NOMO-1 (cell line): ENCODE data around the gene UBLCP1.
A peak's percentile ranks its signal among the peaks of the same experiment; 100 is the strongest.
"Not testable (repeated sequence)": the region's sequence is repeated elsewhere in the genome, so short reads cannot be mapped to it uniquely, and the experiment has no call there.

Experiments used
- DNase-seq, 2 experiments: peaks; one replicate each; lab custom pipeline; 2025; ENCODE audit not compliant: unreplicated experiment in 2 of 2; lab: John Stamatoyannopoulos, UW

The UBLCP1 gene

GRCh38 chr5:159262859-159263568 is at the start of gene UBLCP1:
Gene UBLCP1, plus strand, starts transcription at chr5:159263290. Its CDS starts 5,626 bp downstream, at chr5:159268916.
- peak; percentile 79 to 88 for DNase-seq

GRCh38 chr5:159214486-159215271 is 48.4 kb upstream of the UBLCP1 start:
- no peak for DNase-seq

GRCh38 chr5:159215886-159216285 is 47.2 kb upstream of the UBLCP1 start:
- DNase-seq = no peak

GRCh38 chr5:159216454-159216853 is 46.6 kb upstream of the UBLCP1 start:
- DNase-seq = peak in 1 of 2 experiments; percentile 8

- DNase-seq = no peak
Measured at GRCh38 chr5:159217236-159217635, 45.9 kb upstream of the UBLCP1 start.

DNA sequence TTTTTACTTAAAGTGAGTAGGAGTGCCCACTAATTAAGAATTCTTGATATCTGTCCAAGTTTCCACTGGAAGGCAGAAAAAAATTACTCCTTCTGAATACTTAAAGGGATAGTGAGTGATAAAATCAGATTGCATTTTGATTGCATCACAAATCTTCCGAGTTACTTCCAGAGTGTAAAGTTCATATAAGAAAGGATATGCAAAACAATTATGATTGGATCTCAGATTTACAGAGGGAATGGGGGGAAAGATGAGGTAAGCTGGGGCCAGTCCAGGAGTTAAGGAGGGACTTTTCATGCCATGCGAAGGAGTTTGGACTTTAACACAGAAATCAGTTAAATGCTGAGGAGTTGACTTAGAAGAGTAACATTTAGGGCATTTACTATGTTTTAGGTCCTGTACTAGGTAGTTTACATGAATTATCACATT is 44.5 kb upstream of the UBLCP1 start:
- DNase-seq = no peak

DNA sequence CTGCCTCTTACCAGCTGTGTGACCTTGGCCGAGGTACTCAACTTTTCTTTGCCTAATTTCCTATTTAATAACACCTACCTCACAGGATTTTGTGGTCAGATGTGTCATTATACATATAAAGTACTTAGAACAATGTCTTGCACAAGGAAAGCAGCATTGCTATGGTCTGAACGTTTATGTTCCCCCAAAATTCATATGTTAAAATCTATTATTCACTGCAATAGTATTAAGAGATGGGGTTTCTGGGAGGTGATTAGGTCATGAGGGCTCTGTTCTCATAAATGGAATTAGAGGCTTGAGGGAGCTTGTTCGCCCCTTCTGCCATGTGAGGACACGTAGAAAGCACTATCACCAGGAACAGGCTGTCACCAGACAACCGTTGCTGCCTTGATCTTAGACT is 42.9 kb upstream of the UBLCP1 start:
- no peak for DNase-seq

DNA sequence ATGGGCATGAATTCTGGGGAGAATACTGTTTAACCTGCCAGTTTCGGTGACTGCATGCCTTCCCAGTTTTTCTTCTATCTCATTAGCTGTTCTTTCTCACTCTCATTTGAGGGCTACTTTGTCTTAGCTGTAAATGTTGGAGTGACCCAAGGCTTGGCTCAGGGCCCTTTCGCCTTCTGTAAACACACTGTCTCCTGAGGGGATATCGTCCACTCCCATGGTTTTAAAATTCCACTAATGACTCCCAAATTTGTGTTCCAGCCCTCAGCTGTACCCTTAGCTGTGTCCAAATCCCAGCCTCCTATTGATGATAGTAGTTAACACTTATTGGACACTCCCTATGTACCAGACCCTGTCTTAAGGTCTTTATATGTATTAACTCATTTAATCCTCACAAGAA is 39.6 kb upstream of the UBLCP1 start:
- DNase-seq = no peak

GRCh38 chr5:159224471-159224870 is 38.6 kb upstream of the UBLCP1 start:
- DNase-seq = no peak

- DNase-seq = no peak
Measured at GRCh38 chr5:159226451-159226850, 36.6 kb upstream of the UBLCP1 start.

DNA sequence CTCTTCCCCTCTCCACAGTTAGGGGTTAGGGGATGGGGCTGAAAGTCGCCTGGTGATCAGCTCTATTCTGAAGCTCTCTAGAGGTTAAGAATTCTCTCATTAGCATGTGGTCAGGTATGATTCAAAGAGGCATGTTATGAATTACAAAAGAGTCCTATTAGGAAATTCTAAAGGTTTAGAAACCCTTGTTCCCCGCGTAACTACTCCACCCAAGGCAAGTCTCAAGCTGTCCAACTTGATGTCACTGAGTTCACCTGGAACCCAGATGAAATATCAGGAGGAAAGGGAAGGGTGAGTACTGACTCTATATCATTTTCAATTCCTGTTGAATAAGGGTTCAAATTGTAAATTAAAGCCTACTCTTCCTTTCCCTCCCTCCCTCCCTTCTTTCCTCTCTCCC is 35.6 kb upstream of the UBLCP1 start:
- peak; percentile 13 to 40 for DNase-seq

GRCh38 chr5:159228097-159228496 is 35.0 kb upstream of the UBLCP1 start:
- not testable (repeated sequence) for DNase-seq

GRCh38 chr5:159230657-159231056 is 32.4 kb upstream of the UBLCP1 start:
- DNase-seq = no peak

DNA sequence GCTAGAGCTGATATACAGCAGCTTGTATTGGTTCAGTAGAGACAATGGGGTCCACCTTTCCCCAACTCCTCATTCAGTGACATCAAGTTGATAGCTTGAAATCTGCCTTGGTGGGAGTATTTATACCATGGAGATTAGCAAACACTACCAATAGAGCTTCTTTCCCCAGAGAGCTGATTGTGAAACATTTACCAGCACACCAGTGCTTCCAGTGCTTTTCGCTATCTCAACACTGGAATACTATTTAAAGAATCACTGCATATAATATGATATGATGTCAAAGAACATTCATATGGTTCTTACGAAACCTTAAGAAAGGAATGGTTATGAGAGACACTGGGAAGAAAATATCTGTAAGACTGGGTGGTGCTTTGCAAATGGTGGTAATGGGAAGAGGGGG is 31.9 kb upstream of the UBLCP1 start:
- DNase-seq = no peak

GRCh38 chr5:159235871-159236520 is 27.1 kb upstream of the UBLCP1 start:
- DNase-seq = not testable (repeated sequence)

GRCh38 chr5:159240301-159240870 is 22.7 kb upstream of the UBLCP1 start:
- DNase-seq = peak in 1 of 2 experiments; percentile 4

DNA sequence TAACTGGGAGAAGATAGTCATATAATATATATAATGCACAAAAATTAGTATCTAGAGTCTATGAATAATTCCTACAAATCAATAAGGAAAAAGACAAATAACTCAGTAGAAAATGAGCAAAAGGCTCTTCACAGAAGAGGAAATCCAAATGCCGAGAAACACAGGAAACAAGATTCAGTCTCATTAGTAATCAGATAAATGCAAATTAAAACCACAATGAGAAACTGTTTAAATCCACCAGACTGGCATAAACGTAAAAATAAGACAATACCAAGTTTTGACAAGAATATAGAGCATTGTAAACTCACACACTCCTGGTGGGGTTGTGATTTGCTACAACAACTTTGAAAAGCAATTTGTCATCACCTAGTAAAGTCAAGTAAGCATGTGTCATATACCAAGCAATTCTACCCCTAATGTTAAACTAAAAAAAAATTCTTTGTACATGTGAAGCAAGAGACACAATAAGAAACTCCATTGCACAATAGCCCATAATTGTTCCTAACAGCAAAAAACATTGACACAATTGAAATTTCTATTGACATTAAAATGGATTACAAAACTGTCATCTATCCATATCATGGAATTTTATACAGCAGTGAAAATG is 21.0 kb upstream of the UBLCP1 start:
- peak; percentile 6 to 58 for DNase-seq

DNA sequence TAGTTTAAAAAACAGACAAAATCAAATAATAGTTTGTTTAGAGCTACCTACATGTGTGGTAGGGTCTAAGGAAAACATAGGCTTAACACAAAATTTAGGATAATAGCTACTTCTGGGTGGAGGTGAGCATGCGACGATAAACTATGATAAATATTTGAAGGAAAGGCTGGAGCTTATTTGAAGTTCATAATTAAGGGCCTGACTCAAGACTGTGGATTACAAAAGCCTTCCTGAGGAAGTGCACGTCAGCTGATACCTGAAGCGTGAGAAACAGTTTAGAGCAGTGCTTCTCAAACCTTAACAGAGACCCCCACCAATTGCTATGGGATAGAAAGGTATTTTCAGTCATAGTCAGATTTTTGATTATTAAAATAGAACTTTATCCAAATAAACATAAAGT is 20.4 kb upstream of the UBLCP1 start:
- peak; percentile 15 to 64 for DNase-seq

- DNase-seq = no peak
Measured at GRCh38 chr5:159243385-159243784, 19.7 kb upstream of the UBLCP1 start.

DNA sequence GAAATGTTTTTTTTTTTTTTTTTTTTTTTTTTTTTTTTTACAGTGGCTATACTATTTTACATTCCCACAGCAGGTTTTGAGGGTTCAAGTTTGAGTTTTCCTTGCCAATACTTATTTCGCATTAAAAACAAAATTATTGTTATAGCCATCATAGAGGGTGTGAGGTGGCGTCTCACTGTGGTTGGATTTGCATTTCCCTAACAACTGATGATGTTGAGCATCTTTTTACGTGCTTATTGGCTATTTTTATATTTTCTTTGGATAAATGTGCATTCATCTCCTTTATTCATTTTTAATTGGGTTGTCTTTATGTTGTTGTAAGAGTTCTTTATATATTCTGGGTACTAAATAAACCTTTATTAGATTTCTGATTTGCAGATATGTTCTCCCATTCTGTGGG is 18.9 kb upstream of the UBLCP1 start:
- no peak for DNase-seq

DNA sequence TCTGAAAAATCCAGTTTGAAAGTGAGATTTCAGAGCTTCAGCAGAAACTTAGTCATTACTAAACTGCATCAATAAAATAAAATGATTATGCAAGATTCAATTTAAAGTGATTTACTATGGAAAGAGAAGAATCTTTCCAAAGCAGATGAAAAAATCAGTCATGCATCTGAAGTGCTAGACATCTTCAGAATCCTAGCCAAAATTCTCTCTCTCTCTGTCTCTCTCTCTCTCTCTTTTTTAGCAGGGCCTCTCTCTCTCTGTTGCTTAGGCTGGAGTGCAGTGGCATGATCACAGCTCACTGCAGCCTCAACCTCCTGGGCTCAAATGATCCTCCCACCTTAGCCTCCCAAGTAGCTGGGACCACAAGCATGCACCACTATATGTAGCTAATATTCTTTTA is 18.2 kb upstream of the UBLCP1 start:
- no peak for DNase-seq
